GM18951 (cell line): ENCODE data around the gene BLVRA.
"Not testable (repeated sequence)": the region's sequence is repeated elsewhere in the genome, so short reads cannot be mapped to it uniquely, and the experiment has no call there.

ENCODE experiments used
- POLR2A ChIP-seq: IDR thresholded peaks from 4 replicates; pipeline ENCODE4 v1.6.1; 2011; ENCODE audit warnings: mild to moderate bottlenecking; ENCODE audit not compliant: insufficient read length, insufficient read depth; ENCODE audit errors: extremely low read depth
- in situ Hi-C: fragments of 300-500 bp; cut with MboI; formaldehyde crosslinking; loops from one replicate; pipeline ENCODE4 v1.12.0; 2022; ENCODE audit warnings: low sequenced_read_pairs, mixed read lengths, inconsistent platforms; ENCODE audit not compliant: unreplicated experiment

Gene BLVRA

DNA sequence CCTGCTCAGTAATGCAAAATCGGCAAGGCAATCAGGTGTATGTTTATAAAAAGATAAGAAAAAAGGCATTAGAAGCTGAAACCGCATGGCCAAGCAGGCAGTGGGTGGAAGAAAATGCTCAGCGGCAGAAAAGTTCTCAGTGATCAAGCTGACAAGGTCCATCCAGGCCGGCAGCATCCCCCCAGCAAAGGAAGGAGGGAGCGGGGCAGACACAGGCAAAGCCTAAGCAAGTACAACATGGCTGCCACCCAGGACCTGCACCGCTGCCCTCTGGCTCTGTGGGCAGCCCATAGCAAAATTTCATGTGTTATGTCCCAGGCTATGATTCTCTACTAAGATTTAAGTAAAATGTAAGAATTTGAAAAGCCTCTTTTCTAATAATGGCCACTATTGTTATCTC lies 65.5 kb downstream of the BLVRA start:
- TF ChIP-seq POLR2A = no peak
- in situ Hi-C loops = no loop called here

DNA sequence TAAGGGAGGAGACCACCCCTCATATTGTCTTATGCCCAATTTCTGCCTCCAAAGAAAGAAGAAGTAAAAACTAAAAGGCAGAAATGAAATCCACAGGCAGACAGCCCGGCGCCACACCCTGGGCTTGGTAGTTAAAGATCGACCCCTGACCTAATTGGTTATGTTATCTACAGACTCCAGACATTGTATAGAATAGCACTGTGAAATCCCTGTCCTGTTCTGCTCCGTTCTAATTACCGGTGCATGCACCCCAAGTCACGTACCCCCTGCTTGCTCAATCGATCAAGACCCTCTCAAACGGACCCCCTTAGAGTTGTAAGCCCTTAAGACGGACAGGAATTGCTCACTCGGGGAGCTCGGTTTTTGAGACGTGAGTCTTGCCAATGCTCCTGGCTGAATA lies 66.0 kb downstream of the BLVRA start:
- in situ Hi-C loops = not testable (repeated sequence)

DNA sequence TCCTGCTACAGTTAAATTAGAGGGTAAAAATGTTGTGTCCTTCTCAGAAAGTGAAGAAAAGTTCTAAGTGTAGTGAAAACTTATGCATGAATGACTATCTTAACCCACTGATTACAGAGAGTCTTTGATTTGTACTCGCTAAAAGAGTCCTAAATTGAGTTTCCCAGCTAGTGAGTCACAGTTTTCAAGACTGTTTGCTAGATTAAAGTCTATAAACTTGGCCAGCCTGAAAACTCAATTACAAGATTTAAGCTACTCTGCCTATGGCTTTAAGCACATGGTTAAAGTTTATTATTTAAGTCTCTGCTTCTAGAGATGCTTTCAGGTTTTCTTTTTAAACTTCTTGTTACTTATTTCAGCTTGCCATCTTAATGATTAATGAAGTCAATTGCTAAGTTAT lies 66.5 kb downstream of the BLVRA start:
- in situ Hi-C loops = loop anchor here (25.0 kb wide), 2 partner anchors 538 to 888 kb away; partner anchors contain the start of genes MRPL32 and PSMA2
- TF ChIP-seq POLR2A = no peak

DNA sequence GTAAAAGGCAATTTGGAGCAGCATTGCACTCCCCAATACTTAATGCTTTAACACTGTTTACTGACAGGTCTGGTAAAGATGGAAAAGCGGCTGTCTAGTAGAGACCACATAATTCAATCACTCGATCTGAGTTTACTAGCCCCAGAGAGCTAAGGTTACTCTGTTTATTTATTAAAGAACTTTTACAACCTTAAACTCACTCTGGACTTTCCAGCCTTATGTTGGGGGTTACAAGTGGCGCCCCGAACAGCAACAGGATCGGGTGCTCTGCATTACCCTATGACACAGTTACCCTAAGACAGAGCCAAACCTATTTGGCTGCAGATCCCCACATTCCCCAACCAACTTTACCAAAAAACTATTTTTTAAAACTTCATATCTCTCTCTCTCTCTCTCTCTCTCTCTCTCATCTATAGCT lies 66.9 kb downstream of the BLVRA start:
- in situ Hi-C loops = loop anchor here (25.0 kb wide), 2 partner anchors 538 to 888 kb away; partner anchors contain the start of genes MRPL32 and PSMA2
- no peak for TF ChIP-seq POLR2A

DNA sequence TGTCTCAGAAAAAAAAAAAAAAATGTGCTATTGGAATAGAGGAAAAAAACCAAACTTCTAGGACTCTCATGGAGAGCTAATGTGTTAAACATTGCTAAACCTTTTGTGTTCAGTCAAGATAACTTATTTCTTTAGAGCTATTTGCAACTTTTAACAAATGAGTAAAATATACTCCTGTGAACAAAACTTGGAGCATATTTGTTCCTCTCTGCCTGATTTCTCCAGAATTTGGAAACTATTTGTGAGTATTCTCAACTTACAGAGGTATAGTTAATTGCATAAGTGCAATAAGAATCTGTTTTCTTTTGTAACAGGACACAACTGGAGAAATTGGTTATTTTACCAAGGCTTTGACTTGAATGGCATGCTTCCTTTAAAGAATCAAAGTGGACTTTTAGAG lies 72.4 kb downstream of the BLVRA start:
- in situ Hi-C loops = loop anchor here (10.0 to 25.0 kb wide), 4 partner anchors 116 to 894 kb away; partner anchors contain the start of genes MRPL32, PSMA2 and STK17A

DNA sequence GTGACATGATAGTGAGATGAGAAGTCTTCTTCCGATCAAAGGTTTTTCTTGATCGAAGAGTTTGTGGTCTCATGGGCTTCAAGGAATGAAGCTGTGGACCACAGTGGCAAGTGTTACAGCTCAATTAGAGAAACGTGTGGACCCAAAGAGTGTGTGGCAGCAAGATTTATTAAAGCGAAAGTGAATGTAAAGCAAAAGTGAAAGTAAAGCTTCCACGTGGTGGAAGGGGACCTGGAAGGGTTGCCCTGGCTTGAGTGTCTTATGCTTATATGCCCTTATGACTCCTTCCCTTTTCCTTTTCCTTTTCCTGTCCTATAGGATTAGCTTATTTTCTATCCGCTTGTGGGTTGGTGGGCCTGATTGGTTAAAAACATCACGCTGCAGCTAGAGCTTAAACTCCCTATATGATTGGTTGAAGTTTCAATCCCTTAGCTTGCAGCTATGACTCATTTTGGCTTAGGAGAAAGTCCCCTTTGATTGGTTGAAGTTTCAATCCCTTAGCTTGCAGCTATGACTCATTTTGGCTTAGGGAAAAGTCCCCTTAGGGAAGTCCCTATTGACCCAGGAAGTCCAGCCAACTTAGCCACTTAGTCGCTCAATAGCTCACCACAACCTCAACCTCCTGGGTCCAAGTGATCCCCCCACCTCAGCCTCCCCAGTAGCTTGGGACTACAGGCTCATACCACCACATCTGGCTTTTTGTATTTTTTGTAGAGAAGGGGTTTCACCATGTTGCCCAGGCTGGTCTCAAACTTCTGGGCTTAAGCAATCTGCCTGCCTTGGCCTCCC lies 76.2 kb downstream of the BLVRA start:
- no peak for TF ChIP-seq POLR2A
- in situ Hi-C loops = loop anchor here (10.0 to 25.0 kb wide), 4 partner anchors 120 to 897 kb away; partner anchors contain the start of genes MRPL32, PSMA2 and STK17A

DNA sequence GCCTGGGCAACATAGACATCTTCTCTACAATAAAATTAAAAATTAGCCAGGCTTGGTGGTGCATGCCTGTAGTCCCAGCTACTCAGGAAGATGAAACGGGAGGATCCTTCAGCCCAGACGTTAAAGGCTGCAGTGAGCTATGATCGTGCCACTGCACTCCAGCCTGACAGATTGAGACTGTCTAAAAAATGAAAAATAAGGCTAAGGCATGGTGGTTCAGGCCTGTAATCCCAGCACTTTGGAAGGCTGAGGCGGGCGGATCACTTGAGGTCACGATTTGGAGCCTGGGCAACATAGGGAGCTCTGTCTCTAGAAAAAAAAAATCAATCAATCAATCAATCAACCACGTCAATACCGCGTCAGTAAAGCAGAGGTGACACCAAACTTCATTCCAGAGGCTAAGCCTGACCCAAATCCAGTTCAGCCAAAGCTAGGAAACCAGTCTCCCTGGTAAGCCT lies 79.8 kb downstream of the BLVRA start:
- in situ Hi-C loops = loop anchor here (10.0 to 25.0 kb wide), 4 partner anchors 123 to 901 kb away; partner anchors contain the start of genes MRPL32, PSMA2 and STK17A
- no peak for TF ChIP-seq POLR2A

DNA sequence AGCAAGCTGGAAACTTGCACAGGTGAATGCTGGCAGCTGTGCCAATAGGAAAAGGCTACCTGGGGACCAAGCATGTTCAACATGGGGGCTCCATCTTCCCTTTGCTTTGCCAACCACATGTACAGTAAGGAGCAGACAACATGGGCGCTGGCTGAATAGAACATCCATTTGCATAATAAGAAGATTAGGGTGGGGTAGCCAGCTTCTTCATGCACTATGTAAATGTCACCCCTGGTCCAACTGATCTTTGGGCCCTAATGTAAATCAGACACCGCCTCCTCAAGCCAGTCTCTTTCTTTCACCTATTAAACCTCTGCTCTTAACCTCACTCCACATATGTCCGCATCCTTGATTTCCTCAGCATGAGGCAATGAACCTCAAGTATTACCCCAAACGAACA lies 84.8 kb downstream of the BLVRA start:
- in situ Hi-C loops = loop anchor here (25.0 kb wide), 2 partner anchors 556 to 906 kb away; partner anchors contain the start of genes MRPL32 and PSMA2
- no peak for TF ChIP-seq POLR2A

DNA sequence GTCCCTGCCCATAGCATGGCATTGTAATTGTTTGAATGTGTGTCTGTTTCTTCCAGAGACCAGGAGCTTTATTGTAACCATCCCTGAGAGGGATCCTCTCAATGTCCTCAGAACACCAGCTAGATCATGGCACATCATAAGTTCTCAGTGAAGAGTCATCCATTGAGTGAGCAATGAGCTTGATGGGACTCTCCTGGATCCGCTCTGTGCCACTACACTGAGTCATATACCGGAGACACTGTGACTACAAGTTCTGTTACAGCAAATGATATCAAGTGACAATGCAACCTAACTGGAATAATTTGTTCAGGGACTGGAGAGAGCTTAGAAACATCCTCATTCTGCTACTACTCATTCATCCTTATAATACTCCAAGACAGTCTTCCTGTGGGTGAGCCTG lies 85.8 kb downstream of the BLVRA start:
- in situ Hi-C loops = loop anchor here (25.0 kb wide), 2 partner anchors 557 to 907 kb away; partner anchors contain the start of genes MRPL32 and PSMA2
- no peak for TF ChIP-seq POLR2A

DNA sequence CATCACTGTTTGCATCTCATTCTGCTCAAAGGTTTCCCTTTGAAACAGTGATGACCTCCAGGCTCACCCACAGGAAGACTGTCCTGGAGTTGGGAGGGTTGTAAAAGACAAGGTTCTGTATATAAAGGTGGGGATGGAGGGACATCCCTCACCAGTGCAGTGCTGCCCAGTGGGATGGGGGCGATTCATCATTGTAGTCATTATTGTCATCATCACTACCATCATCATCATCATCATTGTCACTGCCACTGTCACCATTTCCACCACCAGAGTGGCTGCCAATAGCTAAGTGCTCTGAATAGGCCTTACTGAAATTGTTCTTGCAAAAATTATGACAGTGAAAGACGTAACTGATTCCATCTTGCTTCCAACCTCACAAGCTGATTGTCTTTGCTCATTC lies 86.2 kb downstream of the BLVRA start:
- TF ChIP-seq POLR2A = no peak
- in situ Hi-C loops = loop anchor here (25.0 kb wide), 2 partner anchors 557 to 907 kb away; partner anchors contain the start of genes MRPL32 and PSMA2

DNA sequence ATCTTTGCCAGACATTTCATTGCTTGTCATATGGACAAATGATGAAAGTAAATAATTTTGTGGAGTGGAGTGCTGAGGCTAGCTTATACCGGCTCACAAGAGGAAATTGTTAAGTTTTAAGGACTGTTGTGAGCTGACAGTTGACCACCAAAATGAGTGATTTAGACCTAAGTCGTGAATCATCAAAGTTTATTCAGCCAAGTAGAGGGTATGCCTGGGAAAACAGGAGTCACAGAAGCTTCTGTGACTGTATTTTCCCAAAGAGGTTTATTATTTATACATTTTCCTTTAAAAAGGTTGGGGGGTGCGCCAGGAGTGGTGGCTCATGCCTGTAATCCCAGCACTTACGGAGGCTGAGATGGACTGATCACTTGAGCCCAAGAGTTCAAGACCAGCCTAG lies 89.0 kb downstream of the BLVRA start:
- TF ChIP-seq POLR2A = no peak
- in situ Hi-C loops = loop anchor here (25.0 kb wide), 2 partner anchors 560 to 910 kb away; partner anchors contain the start of genes MRPL32 and PSMA2

DNA sequence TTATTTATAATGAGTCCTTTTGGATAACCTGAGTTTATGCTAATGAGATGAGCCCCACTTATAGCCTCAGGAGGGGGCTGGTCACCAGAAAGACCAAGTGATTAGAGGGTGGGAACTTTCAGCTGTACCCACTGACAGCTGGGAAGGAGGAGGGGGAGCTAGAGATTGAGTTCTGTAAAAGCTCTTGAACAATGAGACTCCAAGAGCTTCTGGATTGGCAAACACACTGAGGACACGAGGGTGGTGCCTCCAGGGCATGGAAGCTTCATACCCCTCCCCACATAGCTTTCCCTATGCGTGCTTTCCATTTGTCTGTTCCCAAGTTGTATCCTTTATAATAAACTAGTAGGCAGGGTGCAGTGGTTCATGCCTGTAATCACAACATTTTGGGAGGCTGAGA lies 90.6 kb downstream of the BLVRA start:
- in situ Hi-C loops = loop anchor here (25.0 kb wide), 2 partner anchors 562 to 912 kb away; partner anchors contain the start of genes MRPL32 and PSMA2
- no peak for TF ChIP-seq POLR2A

DNA sequence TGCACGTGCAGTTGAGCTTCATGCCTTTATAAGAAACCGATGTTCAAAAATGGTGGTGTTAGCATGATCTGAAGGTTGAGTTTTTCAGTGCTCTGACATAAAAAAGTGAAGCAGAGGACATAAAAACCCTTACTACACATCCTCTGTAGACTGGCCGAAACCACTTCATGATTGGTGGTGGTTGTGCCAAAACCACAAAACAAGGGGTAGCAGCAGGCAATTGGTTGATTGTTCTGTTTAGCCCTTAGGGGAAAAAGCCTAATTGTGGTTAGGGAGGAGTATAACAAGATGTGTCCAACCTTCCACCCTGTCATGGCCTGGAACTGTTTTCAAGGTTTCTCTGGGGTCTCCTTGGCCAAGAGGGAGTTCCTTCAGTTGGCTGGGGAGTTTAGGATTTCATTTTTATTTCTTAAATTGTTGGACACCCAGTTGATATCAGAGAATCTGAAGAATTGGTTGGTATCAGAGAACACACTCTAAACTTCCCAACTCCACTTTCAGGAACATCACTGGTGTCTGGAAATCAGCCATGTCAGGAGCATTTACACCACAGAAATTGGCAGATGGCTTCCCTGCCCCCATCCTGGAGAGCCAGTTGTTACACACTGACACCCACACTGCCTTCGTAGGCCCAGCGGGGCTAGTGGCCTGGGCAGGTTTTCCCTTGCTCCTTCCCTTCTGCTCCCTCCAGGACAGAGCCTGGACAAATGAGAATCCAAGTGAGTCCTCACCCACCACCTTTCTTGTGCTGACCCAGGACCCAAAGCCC lies 92.1 kb downstream of the BLVRA start:
- no peak for TF ChIP-seq POLR2A
- in situ Hi-C loops = no loop called here

DNA sequence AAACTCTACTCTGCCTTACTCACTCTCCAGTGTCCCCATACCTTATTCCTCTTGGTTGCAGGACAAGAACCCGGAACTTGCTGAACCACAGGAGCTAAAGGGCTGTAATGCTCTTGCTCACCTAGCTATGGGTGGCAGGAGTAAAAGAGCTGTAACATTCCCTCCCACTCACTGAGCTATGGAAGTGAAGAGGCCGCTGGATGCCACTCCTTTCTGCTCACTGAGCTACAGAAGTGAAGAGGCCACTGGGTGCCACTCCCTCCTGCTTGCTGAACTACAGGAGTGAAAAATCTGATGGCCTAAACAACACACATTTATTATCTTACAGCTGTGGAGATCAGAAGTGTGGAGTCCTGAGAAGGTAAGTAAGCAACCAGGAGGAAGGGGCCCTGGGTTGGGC lies 93.3 kb downstream of the BLVRA start:
- in situ Hi-C loops = no loop called here
- no peak for TF ChIP-seq POLR2A
